GDM1 (cell line): ENCODE results near the gene CHD2.
A peak's percentile ranks its signal among the peaks of the same experiment; 100 is the strongest.
"Not testable (repeated sequence)": the region's sequence is repeated elsewhere in the genome, so short reads cannot be mapped to it uniquely, and the experiment has no call there.

ENCODE experiments used
- DNase-seq: peaks from one replicate; lab custom pipeline; 2025; lab: John Stamatoyannopoulos, UW

Gene CHD2

GRCh38 chr15:92906563-92907081 lies 6.5 kb downstream of the CHD2 start:
- DNase-seq = no peak

DNA sequence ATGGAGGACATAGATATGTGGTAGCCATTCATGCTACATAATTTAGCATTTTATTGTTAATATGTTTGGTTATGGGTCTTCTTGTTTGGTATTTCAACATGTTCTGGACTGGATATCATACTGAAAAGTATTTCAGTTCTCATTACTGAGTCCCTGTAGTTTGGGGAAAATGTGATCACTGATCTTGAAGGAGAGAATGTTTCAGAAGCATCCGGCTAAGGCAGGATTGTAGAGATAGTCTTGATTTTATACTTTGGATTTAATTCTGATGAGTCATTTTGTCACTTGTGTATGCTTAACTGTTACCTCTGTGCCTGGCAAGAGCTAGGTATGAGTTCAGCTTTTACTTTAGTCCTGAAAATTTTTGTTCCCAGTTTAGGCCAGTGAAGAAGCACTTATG lies 7.1 kb downstream of the CHD2 start:
- DNase-seq = no peak

DNA sequence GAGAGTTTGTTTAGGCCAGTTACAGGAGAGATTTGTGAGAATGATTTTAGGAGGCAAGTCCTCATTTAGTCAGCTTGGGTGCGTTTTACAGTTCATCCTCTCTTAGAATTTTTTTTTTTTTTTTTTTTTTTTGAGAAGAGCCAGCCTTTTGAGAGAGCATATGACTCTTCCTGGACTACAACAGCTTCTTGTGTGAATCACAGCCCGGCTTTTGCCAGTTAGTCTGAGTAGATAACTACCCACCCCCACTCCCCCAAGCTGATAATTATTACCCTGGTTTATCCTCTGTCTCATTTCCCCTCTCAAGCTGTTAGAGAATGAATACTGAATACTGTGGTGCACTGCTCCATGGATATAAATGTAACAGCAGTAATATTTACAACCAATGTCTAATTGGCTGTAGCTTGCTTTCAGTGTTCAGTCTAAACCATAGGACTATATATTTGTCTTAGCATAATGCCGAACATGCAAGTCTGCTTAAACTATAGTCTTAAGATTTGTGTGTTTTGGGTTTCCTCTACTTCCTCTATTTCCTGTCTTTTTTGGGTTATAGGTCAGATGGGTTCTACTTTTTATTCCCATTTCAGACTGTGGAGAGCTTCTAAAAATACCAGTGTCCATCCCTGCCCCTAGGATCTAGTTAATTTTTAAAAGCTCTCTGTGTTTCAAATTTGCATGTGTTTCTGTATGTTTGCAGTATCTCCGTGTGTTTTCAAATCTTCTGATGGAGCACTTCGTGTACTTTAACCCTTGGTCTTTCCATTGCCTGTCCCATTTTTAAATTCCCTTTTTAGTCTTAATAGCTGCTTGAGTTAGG lies 8.0 kb downstream of the CHD2 start:
- no peak for DNase-seq

DNA sequence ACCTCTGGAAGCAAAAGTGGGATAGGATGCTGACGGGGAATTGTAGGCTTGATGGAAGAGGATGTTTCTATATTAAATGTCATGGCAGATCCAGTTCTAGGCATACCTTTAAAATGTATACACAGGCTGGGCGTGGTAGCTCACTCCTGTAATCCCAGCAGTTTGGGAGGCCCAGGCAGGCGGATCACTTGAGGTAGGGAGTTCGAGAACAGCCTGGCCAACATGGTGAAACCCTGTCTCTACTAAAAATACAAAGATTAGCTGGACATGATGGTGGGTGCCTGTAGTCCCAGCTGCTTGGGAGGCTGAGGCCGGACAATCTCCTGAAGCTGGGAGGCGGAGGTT lies 8.6 kb downstream of the CHD2 start:
- no peak for DNase-seq

- DNase-seq = no peak
These were observed 9.1 kb downstream of the CHD2 start for GRCh38 chr15:92909136-92909781.

- no peak for DNase-seq
These were observed 10.3 kb downstream of the CHD2 start for GRCh38 chr15:92910451-92910850.

DNA sequence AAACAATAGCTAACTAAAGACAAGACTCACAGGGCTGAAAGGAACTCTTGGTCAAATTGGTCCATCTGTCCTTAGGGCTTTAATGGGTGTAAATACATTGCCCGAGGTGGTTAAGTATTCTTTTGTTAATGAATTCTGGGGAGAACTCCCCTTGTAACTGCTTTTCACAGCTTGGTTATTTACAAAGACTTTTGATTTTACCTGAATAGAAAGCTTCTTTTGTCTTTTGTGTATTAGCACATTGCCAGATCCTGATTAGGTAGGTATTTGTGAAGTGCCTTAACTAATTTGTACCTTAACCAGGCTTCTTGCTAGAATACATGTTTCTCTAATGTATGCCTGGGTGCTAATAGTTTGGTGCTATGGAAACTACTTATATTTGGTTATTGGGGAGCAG lies 14.0 kb downstream of the CHD2 start:
- DNase-seq = no peak

- no peak for DNase-seq
These were observed 14.7 kb downstream of the CHD2 start for GRCh38 chr15:92914768-92915221.

- DNase-seq = no peak
These were observed 15.8 kb downstream of the CHD2 start for GRCh38 chr15:92915766-92916435.

DNA sequence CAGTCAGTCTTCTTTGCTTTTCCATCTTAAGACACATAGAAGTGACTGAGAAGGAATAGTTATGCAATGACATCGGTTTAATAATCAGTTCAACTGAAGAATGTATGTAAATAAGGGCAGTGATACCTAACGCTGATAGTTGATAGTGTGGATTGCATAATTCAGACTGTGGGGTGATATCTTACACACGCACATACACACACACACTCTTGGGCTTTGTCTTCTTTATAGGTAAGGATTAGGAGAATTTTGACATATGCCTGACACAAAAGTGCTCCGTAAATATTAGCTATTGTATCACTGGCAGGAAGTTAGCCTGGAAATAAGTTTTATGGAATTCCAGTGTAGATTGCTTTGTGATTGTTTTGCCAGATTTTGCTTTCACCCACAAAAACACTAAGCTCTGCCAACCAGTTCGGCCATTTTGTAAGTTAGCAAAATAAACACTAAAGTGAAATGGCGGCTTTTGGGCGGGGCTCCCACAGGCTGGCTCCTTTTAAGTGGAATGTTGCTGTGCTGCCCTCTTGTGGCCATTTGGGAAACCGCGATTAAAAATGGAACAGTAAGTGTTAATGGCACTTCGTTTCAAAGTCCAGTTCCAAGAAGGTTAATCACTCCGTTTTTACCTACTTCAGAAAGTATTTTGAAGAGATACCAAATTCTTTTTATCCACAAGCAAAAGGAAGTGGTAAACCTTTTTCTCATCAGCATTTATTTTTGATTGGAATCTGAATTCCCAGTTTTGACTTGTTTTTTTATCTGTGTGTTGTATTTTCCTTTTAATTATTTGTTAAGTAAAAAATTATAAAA lies 17.7 kb downstream of the CHD2 start:
- peak; percentile 81 for DNase-seq

DNA sequence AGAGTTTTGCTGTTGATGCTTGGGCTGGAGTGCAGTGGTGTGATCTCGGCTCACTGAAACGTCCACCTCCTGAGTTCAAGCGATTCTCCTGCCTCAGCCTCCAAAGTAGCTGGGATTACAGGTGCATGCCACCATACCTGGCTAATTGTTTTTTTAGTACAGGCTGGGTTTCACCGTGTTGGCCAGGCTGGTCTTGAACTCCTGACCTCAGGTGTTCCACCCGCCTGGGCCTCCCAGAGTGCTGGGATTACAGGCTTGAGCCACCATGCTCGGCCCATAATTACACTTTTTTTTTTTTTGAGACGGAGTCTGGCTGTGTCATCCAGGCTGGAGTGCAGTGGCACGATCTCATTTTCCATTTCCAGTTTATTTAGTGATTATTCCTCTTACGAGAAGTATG lies 18.8 kb downstream of the CHD2 start:
- not testable (repeated sequence) for DNase-seq

DNA sequence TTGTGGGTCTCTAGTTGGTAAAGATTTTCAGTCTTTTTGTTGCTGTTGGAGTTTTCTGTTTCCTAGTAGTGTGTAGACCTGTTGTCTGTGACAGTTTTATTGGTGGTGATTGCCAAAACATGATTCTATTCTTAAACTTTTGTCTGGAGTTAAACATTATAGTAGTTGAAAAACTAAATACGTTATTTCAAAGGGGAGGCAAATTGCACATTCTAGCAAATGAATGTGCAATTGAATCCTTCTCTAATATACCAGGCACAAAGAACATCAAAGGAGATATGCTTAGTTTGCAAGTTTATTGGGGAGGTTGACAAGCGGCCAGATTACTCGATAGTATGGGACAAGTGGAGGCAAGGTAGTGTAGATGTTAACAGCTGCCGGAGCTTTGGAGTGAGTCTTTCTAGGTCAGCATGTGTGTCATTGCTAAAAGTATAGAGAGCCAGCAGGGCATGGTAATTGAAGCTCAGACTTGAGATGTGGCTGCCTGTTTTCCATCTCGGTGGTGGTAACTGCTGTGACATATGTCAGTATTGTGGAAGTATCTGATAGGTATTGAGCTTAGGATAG lies 20.6 kb downstream of the CHD2 start:
- DNase-seq = no peak

GRCh38 chr15:92921215-92922131 lies 21.3 kb downstream of the CHD2 start:
- DNase-seq = no peak

DNA sequence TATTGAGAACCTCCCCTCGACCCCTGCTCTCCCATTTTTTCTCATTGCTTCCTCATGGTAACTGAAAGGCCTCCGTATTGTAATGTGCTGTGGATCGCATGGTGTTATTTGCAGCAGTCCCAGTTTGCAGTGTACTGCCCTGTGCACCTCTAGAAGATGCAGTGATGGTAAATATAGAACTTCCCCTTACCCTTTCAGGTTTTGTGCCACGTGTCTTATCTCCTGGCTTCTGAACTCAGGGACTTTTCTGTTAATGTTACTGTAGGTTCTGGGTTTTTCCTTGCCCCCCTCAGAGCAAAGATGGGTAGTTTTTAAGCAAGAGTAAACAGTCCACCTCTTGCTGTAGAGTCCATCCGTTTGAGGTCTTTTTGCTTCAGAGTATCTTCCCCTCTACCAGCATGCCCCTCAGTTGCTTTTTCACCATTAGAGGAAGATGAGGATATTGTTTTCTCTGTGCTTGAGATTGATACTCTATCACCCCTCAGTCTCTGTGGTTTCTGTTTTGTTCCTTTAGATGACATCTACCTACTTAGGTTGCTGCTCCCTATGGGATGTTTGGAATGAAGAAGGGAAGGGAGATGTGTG lies 22.4 kb downstream of the CHD2 start:
- DNase-seq = no peak

GRCh38 chr15:92924216-92924615 lies 24.1 kb downstream of the CHD2 start:
- DNase-seq = no peak

- no peak for DNase-seq
These were observed 25.3 kb downstream of the CHD2 start for GRCh38 chr15:92925454-92925853.

- DNase-seq = no peak
These were observed 28.2 kb downstream of the CHD2 start for GRCh38 chr15:92928225-92928750.

GRCh38 chr15:92929002-92929401 lies 28.9 kb downstream of the CHD2 start:
- no peak for DNase-seq

DNA sequence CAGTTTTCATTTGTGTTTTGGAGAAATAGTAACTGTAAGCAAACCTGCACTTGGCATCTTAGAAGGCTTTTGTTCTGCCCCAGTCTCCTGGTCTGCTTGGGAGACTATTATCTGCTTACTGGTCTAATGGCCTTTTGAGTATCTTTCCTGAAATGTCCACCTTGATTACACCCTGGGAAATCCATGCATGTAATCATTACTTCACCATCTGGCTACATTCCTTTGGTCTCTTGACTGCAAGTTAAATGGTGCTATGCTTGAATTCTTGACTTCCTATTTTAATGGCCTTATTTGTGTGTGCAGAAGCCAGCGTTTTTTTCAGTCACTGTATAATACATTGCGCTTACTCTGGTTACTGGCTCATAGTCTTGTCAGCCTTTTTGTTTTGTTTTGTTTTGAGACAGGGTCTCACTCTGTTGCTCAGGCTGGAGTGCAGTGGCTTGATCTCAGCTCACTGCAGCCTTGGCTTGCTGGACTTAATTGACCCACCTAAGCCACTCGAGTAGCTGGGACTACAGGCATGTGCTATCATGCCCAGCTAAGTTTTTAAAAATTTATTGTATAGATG lies 30.0 kb downstream of the CHD2 start:
- DNase-seq = no peak

DNA sequence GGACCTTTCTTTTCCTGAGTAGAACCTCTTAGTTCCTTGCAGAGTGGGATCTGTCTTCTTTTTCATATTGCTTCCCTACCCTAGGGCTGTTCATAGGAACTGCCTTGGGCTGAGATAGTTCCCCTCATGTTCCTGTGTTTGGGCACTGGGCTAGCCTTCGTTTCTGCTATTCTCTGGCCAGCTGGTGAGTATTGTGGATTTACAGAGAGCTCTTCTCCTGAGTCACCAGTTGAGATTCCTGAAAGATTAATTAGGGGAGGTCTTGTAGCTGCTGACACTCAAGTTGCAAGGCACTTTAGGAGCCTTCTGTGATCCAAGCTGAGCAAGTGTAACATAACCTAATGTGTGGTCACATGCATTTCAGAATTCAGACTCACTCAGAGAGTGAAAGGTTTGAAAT lies 30.7 kb downstream of the CHD2 start:
- DNase-seq = no peak
